Astrocyte (in vitro differentiated cells and primary cell): Measurements from ENCODE around the gene KCNQ1. TPM values are rescaled to one million over a fixed set of nuclear protein-coding genes. Genes with fewer than 3 reads are reported as not detected.

Experiments used
- DNase-seq: peaks from one replicate; pipeline ENCODE4 v3.0.0-alpha.2; 2010; ENCODE audit warnings: low read depth
- FAIRE-seq: peaks from 2 replicates; lab custom pipeline; 2011; peaks lifted over from hg19 to GRCh38; lab: Jason Lieb, UNC
- H2AFZ ChIP-seq: 2 replicates; pipeline ENCODE4 v1.6.0; 2012; ENCODE audit warnings: low read depth, low read length, inconsistent platforms
- H3K27ac ChIP-seq: 2 replicates; pipeline ENCODE4 v1.5.1; 2011; ENCODE audit warnings: low read depth, low read length, inconsistent platforms
- H3K27me3 ChIP-seq: 2 replicates; pipeline ENCODE4 v1.6.0; 2011; ENCODE audit warnings: low read length, inconsistent platforms; ENCODE audit not compliant: insufficient read depth
- H3K36me3 ChIP-seq: 2 replicates; pipeline ENCODE4 v1.5.1; 2011; ENCODE audit warnings: low read length, inconsistent platforms; ENCODE audit not compliant: insufficient read depth
- H3K4me1 ChIP-seq: 2 replicates; pipeline ENCODE4 v1.5.1; 2011; ENCODE audit warnings: low read length, inconsistent platforms; ENCODE audit not compliant: insufficient read depth
- H3K4me2 ChIP-seq: 2 replicates; pipeline ENCODE4 v1.6.0; 2012; ENCODE audit warnings: low read length, inconsistent platforms
- H3K4me3 ChIP-seq: 2 replicates; pipeline ENCODE4 v1.5.1; 2011; ENCODE audit warnings: low read depth, mild to moderate bottlenecking, low read length, inconsistent platforms; ENCODE audit not compliant: insufficient read depth
- H3K79me2 ChIP-seq: 2 replicates; pipeline ENCODE4 v1.6.0; 2012; ENCODE audit warnings: mild to moderate bottlenecking, low read length, inconsistent platforms; ENCODE audit not compliant: insufficient read depth
- H3K9ac ChIP-seq: 2 replicates; pipeline ENCODE4 v1.6.0; 2012; ENCODE audit warnings: mild to moderate bottlenecking, low read length, inconsistent platforms
- H3K9me3 ChIP-seq: 2 replicates; pipeline ENCODE4 v1.5.1; 2012; ENCODE audit warnings: low read depth, mild to moderate bottlenecking, low read length, inconsistent platforms; ENCODE audit not compliant: insufficient read depth
- H4K20me1 ChIP-seq: 2 replicates; pipeline ENCODE4 v1.6.0; 2012; ENCODE audit warnings: low read length, inconsistent platforms; ENCODE audit not compliant: insufficient read depth
- H3K27ac Mint-ChIP-seq: one replicate; pipeline ENCODE4 v1.8.0; 2021; ENCODE audit warnings: mild to moderate bottlenecking, mixed read lengths; ENCODE audit not compliant: unreplicated experiment
- H3K27me3 Mint-ChIP-seq: one replicate; pipeline ENCODE4 v1.8.0; 2021; ENCODE audit warnings: low read depth, mixed read lengths; ENCODE audit not compliant: unreplicated experiment
- H3K36me3 Mint-ChIP-seq: one replicate; pipeline ENCODE4 v1.8.0; 2021; ENCODE audit warnings: low read depth, mixed read lengths; ENCODE audit not compliant: unreplicated experiment
- H3K4me1 Mint-ChIP-seq: one replicate; pipeline ENCODE4 v1.8.0; 2021; ENCODE audit warnings: low read depth, mixed read lengths; ENCODE audit not compliant: unreplicated experiment
- H3K4me3 Mint-ChIP-seq: one replicate; pipeline ENCODE4 v1.8.0; 2021; ENCODE audit warnings: mild to moderate bottlenecking, moderate library complexity, mixed read lengths; ENCODE audit not compliant: unreplicated experiment
- H3K9me3 Mint-ChIP-seq: one replicate; pipeline ENCODE4 v1.8.0; 2021; ENCODE audit warnings: mild to moderate bottlenecking, mixed read lengths; ENCODE audit not compliant: unreplicated experiment
- CTCF ChIP-seq: IDR thresholded peaks from 2 replicates; pipeline ENCODE4 v1.5.1; 2011; ENCODE audit warnings: low read depth, mild to moderate bottlenecking, inconsistent platforms, low read length, moderate library complexity; ENCODE audit not compliant: insufficient read depth
- EZH2 ChIP-seq: IDR thresholded peaks from 2 replicates; pipeline ENCODE4 v1.6.1; 2012; ENCODE audit warnings: mild to moderate bottlenecking, low read length, inconsistent platforms; ENCODE audit not compliant: insufficient read depth
- total RNA-seq: library from RNA; stranded (reverse); gene quantifications from 2 replicates; pipeline ENCODE4 v1.2.1, GENCODE V29; 2021

KCNQ1 gene
- total RNA-seq, 1 donor from 2014 or later, result not detected

- DNase-seq, result no peak
- peaks cover 55% of the 10 kb centered on the region for H3K27me3 Mint-ChIP-seq
- H3K9me3 Mint-ChIP-seq, result peaks cover 1% of the 10 kb centered on the region
Observed at GRCh38 chr11:2528301-2529050, 83.7 kb downstream of the KCNQ1 start.

GRCh38 chr11:2529173-2529572, 84.4 kb downstream of the KCNQ1 start:
- Mint-ChIP-seq H3K36me3 (no peaks in the 10 kb centered on the region), H3K9me3 (peaks cover 1% of the 10 kb centered on the region), H3K4me3 (no peak overlapping the region), H3K27me3 (peaks cover 51% of the 10 kb centered on the region), H3K27ac (no peak overlapping the region), H3K4me1 (peaks cover 11% of the 10 kb centered on the region)
- peaks cover 15% of the 10 kb centered on the region for H3K4me1 ChIP-seq
- no peak overlapping the region for H2AFZ ChIP-seq
- no peak for TF ChIP-seq EZH2
- no peak for TF ChIP-seq CTCF
- no peak for FAIRE-seq
- no peak overlapping the region for H3K27ac ChIP-seq
- H3K4me2 ChIP-seq, result no peak overlapping the region
- no peak overlapping the region for H3K9ac ChIP-seq
- no peak overlapping the region for H3K4me3 ChIP-seq
- H3K79me2 ChIP-seq, result no peaks in the 10 kb centered on the region
- peaks cover 10% of the 10 kb centered on the region for H4K20me1 ChIP-seq
- DNase-seq, result no peak
- peaks cover 15% of the 10 kb centered on the region for H3K27me3 ChIP-seq
- H3K9me3 ChIP-seq, result no peaks in the 10 kb centered on the region
- H3K36me3 ChIP-seq, result no peaks in the 10 kb centered on the region

More at GRCh38 chr11:2528301-2529050, 83.7 kb downstream of the KCNQ1 start:
- no peak overlapping the region for H3K4me3 ChIP-seq
- H2AFZ ChIP-seq, result no peak overlapping the region
- no peak overlapping the region for H3K4me3 Mint-ChIP-seq
- H3K4me2 ChIP-seq, result no peak overlapping the region
- H3K36me3 Mint-ChIP-seq, result no peaks in the 10 kb centered on the region
- peaks cover 10% of the 10 kb centered on the region for H4K20me1 ChIP-seq
- H3K4me1 Mint-ChIP-seq, result peaks cover 8% of the 10 kb centered on the region
- peaks cover 9% of the 10 kb centered on the region for H3K4me1 ChIP-seq
- TF ChIP-seq CTCF (no peak), EZH2 (no peak)
- no peaks in the 10 kb centered on the region for H3K79me2 ChIP-seq
- no peak overlapping the region for H3K27ac Mint-ChIP-seq
- no peak overlapping the region for H3K27ac ChIP-seq
- no peak overlapping the region for H3K9ac ChIP-seq
- H3K36me3 ChIP-seq, result no peaks in the 10 kb centered on the region
- no peaks in the 10 kb centered on the region for H3K9me3 ChIP-seq
- peaks cover 15% of the 10 kb centered on the region for H3K27me3 ChIP-seq
- FAIRE-seq, result no peak

GRCh38 chr11:2529636-2530035, 84.8 kb downstream of the KCNQ1 start:
- H3K27me3 ChIP-seq, result peaks cover 15% of the 10 kb centered on the region
- FAIRE-seq, result no peak
- H3K4me2 ChIP-seq, result no peak overlapping the region
- no peak for DNase-seq
- H3K4me3 ChIP-seq, result no peak overlapping the region
- no peak overlapping the region for H3K27ac ChIP-seq
- H3K9me3 ChIP-seq, result no peaks in the 10 kb centered on the region
- H3K4me1 ChIP-seq, result peaks cover 19% of the 10 kb centered on the region
- H2AFZ ChIP-seq, result no peak overlapping the region
- TF ChIP-seq CTCF, result no peak
- no peak for TF ChIP-seq EZH2
- H3K27me3 Mint-ChIP-seq, result peaks cover 52% of the 10 kb centered on the region
- H3K79me2 ChIP-seq, result no peaks in the 10 kb centered on the region
- peaks cover 1% of the 10 kb centered on the region for H3K9me3 Mint-ChIP-seq
- peaks cover 10% of the 10 kb centered on the region for H4K20me1 ChIP-seq
- no peak overlapping the region for H3K4me3 Mint-ChIP-seq
- no peak overlapping the region for H3K27ac Mint-ChIP-seq
- no peaks in the 10 kb centered on the region for H3K36me3 Mint-ChIP-seq
- H3K4me1 Mint-ChIP-seq, result peaks cover 11% of the 10 kb centered on the region
- H3K36me3 ChIP-seq, result no peaks in the 10 kb centered on the region
- H3K9ac ChIP-seq, result no peak overlapping the region
